Cardiac septum (tissue), 1 donor: ENCODE data around the gene SLC1A6. TPM values are rescaled to one million over a fixed set of nuclear protein-coding genes. Genes with fewer than 3 reads are reported as not detected.

Experiments used
- total RNA-seq: library from RNA; stranded (reverse); fragmentation: NEBNext Ultra II Directional; extraction: Animal tissue kit (Norgen Biotek cat#: 25700); gene quantifications from one replicate; pipeline ENCODE4 v1.2.1, GENCODE V29; 2021
- donor health status: DM: no; HTN: no; CAD: no.

The SLC1A6 gene
- total RNA-seq, 1 donor from 2014 or later, result not detected

Other genes starting within 250 kb of the SLC1A6 start
- 2.5 TPM for gene ADGRE2, start 201.3 kb downstream of the SLC1A6 start, total RNA-seq
- gene OR7A5, start 144.7 kb downstream of the SLC1A6 start, total RNA-seq, result not detected
- gene OR7C1, start 144.7 kb downstream of the SLC1A6 start, total RNA-seq, result 0.03 TPM
- gene OR7A10, start 130.9 kb downstream of the SLC1A6 start, total RNA-seq, result not detected
- gene OR7A17, start 93.7 kb downstream of the SLC1A6 start, total RNA-seq, result not detected
- gene OR7C2, start 38.4 kb downstream of the SLC1A6 start, total RNA-seq, result not detected
- not detected for gene CASP14, start 69.6 kb upstream of the SLC1A6 start, total RNA-seq
- not detected for gene OR1I1, start 102.3 kb upstream of the SLC1A6 start, total RNA-seq
- 16.4 TPM for gene SYDE1, start 127.5 kb upstream of the SLC1A6 start, total RNA-seq
- gene NOTCH3, start 221.1 kb upstream of the SLC1A6 start, total RNA-seq, result 60.0 TPM